Activated CD8-positive, alpha-beta memory T cell treated with anti-CD3 and anti-CD28 coated beads, Interleukin-2, amount 50 U/mL, for 24 hours (primary cell): ENCODE results near the gene ATP6V0C.
"Not testable (repeated sequence)": the region's sequence is repeated elsewhere in the genome, so short reads cannot be mapped to it uniquely, and the experiment has no call there.

Experiments used
- DNase-seq: peaks from one replicate; pipeline ENCODE4 v3.0.0-alpha.2; 2020; ENCODE audit errors: extremely low read depth

The ATP6V0C gene

DNA sequence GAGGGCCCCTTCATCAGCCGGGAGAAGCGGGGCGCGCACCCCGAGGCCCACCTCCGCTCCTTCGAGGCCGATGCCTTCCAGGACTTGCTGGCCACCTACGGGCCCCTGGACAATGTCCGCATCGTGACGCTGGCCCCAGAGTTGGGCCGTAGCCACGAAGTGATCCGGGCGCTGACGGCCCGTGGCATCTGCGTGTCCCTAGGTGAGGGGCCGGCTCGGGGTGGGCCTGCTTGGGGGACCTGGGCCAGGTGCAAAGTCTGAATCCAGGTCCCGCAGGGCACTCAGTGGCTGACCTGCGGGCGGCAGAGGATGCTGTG lies 14.0 kb downstream of the ATP6V0C start:
- no peak for DNase-seq

DNA sequence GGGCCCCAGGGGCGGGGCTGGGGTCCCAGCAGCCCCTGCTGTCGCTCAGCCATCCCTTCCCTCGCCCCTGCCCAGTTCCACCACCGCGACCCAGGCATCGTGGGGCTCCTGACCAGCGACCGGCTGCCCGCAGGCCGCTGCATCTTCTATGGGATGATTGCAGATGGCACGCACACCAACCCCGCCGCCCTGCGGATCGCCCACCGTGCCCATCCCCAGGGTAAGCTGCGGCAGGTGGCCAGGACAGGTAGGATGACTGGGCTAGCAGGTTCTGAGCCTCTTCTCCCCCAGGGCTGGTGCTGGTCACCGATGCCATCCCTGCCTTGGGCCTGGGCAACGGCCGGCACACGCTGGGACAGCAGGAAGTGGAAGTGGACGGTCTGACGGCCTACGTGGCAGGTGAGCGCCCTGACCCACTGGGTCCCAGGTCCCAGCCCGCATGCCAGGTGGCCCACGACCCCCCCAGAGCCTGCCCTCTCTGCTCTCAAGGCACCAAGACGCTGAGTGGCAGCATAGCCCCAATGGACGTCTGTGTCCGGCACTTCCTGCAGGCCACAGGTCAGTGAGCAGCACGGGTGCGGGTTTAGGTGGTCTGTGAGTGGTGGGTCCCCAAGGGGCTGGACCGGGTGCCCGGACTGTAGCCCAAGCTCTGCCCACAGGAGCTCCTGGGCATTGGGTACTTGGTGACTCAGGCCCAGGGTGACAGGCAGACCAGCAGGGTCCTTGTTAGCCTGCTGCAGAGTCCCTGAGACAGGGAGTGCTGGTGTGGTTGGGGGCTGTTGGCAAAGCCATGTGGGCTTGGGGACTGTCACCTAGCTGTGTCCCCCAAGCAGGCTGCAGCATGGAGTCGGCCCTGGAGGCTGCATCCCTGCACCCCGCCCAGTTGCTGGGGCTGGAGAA lies 14.7 kb downstream of the ATP6V0C start:
- DNase-seq = no peak

DNA sequence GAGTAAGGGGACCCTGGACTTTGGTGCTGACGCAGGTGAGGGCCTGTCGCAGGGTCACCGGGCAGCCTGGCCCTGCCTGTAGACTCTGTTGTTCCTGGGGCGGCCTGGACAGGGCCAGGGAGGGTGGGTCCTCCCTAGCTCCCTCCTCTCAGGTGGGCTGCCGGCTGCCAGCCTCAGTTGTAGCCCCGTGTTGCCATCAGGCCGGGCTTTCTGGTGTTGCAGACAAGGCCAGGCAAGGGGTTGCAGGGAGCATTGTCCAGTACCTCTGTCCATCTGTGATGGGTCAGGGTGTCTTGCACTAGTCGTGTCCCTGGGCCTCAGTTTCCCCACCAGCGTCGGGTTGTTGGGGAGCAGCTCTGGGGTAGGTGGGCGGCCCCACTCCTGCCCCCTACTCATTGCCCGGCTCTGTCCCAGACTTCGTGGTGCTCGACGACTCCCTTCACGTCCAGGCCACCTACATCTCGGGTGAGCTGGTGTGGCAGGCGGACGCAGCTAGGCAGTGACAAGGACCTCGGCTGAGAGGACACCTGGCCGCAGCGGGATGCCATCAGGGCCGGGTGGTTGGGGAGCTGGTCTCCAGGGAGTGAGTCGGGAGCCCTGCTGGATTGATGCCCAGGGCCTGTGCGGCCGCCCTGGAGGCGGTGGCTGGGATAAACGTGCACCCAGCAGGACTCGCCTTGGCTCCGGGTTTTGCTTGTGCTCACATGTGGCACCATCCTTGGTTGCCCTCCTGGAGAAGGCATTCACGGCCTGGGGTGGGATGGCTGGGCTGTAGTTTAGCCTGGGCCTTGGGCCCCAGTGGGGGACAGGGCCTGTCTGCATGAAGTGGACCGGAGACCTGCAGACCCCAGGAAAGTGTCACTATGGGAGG lies 15.5 kb downstream of the ATP6V0C start:
- DNase-seq = no peak

DNA sequence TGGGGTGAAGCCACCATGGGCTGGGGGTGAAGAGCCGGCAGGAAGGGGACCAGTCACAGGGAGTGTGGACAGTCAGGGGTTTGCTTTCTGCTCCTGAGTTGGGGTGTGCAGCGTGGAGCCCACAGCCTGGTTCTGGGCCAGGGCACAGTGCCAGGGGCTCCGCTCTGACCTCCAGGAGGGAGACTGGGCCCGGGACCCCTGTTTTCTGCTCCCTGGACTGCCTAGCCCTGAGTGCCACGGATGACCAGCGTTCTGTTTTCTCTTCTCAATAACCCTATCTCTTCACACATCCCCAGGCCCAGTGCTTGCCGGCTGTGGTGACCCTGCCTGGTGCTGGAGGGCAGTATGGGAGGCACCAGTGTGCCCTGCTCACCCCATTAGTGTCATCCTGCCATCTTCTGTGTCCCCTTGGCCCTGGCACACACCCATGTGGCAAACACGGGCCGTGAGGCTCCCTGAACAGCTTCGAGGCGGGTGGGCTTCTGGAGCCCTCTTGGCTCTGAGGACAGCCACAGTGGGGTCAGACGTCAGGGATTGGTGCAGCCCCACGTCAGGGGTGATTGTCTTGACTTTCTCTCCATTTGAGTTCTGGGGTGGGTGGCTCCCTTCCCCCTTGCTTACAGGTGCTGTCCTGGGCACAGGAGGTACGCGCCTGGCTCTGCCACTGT lies 16.3 kb downstream of the ATP6V0C start:
- no peak for DNase-seq

DNA sequence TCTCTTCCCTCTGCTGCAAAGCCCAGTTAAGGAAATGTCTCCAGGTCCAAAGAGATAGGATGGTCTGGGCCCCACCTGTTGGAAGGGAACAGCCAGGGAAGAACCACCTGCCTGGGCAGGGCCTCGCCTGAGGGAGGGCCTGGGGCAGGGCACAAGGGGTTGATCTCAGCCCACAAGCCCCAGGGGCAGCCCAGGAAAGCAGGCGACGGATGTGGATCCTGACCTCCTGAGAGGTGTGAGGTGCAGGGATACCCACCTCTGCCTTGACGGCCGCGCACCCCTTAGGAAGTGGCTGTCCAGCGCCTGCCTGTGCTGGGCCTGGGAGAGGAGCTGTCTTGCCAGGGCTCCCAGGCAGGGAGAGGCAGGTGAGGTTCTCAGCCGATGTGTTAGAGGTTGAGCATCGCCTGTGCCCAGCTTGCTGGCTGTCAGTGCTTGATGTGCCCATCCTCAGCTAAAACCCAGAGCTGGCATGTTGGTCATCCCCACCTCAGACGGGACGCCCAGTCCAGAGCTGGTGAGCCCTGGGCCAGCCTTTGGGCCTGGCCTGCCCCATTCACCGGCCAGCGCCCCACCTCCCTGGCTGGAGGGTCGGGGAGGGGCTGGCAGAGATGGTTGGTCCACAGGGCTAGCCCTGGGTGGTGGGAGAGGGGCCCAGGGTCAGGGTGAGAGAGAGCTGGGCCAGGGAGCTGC lies 17.0 kb downstream of the ATP6V0C start:
- no peak for DNase-seq

DNA sequence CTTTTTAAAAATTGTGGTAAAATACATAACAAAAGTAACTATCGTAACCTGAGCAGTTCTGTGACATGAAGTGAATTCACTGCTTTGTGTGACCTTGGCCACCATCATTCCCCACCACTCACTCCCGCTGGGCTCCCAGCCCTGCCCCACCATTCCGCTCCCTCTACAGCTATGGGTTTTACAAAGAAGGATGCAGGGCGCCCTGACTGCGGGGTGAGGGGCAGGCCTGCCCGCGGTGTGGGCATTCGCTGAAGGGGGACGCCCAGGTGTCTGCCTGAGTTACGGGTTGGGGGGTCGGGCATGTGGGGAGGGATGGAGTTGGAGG lies 17.6 kb downstream of the ATP6V0C start, which contains the start of gene CEMP1:
Gene CEMP1 (minus strand): TSS at position 38 of the 325 bp plus-strand sequence. CDS start 335 bp downstream, outside the sequence.
- DNase-seq = no peak

DNA sequence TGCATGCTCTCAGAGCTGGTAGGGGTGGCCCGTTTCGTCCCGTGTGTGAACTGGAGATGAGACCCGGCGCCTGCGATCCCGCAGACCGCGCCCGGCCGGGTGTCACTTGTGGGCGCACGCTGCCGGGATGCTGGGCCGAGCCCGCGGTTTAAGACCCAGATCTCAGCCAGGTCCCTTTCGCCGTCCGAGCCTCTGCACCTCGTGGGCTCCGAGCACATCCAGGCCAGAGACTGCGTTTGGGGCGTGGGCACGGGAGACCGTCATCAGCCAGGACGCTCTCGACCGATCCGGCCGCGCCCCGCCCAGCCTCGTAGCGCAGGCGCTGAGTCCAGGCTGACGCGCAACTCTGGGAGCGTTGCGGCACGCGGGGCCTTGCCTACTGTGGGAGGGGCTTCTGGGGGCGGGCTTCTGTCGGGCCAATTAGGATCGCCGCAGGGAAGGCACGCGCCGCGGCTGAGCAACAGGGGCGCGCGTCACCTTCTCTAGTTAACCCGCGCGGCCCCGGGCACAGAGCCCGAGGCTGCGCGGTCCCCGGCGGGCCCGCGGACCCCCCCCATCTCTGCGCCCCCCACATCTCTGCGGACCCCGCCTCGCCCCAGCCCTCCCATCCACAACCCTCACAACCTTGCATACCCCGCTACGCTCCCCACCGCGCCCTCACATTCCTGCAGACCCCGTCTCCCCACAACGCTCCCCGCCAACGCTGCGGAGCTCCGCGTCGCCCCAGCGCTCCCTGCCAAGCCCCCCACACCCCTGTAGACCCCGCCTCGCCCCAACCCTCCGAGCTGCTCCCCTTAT lies 18.1 kb downstream of the ATP6V0C start:
- DNase-seq = peak; percentile 97

DNA sequence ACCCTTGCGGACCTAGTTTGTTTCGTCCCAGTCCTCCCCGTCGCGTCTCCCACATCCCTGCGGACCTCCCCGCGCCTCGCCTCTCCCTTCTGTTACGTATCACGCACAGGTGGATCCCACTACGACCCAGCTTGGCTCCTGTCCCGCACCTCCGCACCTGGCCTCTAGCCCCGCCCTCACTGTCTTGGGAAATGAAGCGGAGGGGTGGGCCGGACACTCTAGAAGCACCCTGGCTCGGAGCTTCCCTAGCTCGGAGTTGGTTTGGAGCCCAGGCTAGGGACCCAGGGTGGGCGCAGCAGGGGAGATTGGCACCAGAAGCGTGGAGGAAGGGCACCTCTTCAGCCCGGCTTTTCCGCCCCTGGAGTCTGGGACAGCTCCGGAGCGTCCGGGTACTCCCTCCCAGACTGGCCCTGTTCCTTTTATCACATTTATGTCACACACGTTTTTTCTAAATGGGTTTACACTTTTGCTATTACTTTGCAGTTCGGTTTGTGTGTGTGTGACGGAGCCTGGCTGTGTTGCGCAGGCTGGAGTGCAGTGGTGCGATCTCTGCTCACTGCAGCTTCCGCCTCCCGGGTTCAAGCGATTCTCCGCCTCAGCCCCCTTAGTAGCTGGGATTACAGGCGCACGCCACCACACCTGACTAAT lies 18.9 kb downstream of the ATP6V0C start:
- DNase-seq = no peak

DNA sequence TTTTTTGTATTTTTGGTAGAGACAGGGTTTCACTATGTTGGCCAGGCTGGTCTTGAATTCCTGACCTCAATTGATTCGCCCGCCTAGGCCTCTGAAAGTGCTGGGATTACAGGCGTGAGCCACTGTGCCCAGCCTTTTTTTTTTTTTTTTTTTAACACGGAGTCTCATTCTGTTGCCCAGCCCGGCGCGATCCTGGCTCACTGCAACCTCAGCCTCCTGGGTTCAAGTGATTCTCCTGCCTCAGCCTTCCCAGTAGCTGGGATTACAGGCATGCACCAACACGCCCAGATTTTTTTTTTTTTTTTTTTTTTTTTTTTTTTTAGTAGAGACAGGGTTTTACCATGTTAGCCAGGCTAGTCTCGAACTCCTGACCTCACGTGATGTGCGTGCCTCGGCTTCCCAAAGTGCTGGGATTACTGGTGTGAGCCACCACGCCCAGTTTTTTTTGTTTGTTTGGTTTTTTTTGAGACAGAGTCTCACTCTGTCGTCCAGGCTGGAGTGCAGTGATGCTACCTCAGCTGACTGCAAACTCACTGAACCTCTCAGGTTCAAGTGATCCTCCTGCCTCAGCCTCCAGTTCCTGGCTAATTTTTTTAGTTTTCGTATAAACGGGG lies 19.5 kb downstream of the ATP6V0C start:
- not testable (repeated sequence) for DNase-seq

DNA sequence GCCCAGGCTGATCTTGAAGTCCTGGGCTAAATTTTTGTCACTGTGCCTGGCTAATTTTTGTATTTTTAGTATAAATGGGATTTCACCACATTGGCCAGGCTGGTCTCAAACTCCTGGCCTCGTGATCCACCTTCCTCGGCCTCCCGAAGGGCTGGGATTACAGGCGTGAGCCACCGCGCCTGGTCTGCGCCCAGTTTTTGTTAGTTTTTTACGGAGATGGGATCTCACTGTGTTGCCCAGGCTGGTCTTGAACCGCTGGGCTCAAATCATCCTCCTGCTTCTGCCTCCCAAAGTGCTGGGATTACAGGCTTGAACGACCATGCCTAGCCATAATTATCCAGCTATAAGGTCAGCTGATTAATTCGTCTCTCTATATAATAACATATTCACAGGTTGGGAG lies 20.2 kb downstream of the ATP6V0C start:
- DNase-seq = no peak

DNA sequence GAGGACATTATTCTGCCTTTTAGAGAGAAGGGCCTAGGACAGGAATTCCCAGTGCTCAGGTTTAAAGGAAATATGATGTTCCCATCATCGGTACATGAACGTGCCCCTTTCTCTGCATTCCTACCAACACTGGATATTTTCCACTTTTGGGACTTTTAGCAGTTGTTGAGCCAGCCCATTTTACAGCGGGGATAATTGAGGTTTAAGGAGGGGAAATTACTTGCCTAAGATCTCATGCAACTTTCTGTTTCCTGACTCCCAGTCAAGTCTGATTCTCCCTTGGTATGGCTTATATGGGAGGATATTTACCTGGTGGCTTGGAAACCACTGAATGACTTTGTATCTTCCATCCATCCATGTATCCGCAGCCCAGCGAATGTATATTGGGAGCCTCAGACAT lies 20.6 kb downstream of the ATP6V0C start:
- not testable (repeated sequence) for DNase-seq

DNA sequence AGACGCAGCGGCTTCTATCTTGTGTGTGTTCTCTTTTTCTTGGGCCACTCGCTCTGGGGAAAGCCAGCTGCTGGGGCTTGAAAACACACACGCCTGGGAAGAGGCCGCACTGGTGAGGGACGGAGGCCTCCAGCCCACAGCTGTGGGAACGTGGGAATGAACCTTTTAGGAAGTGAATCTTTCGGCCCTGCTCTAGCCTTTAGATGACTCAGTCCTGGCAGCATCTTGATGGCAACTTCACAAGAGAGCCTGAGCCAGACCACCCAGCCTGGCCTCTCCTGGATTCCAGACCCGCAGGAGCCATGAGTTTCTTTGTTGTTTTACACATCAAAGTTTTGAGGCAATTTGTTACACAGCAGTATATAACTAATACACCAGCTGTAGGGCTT lies 21.9 kb downstream of the ATP6V0C start:
- no peak for DNase-seq

DNA sequence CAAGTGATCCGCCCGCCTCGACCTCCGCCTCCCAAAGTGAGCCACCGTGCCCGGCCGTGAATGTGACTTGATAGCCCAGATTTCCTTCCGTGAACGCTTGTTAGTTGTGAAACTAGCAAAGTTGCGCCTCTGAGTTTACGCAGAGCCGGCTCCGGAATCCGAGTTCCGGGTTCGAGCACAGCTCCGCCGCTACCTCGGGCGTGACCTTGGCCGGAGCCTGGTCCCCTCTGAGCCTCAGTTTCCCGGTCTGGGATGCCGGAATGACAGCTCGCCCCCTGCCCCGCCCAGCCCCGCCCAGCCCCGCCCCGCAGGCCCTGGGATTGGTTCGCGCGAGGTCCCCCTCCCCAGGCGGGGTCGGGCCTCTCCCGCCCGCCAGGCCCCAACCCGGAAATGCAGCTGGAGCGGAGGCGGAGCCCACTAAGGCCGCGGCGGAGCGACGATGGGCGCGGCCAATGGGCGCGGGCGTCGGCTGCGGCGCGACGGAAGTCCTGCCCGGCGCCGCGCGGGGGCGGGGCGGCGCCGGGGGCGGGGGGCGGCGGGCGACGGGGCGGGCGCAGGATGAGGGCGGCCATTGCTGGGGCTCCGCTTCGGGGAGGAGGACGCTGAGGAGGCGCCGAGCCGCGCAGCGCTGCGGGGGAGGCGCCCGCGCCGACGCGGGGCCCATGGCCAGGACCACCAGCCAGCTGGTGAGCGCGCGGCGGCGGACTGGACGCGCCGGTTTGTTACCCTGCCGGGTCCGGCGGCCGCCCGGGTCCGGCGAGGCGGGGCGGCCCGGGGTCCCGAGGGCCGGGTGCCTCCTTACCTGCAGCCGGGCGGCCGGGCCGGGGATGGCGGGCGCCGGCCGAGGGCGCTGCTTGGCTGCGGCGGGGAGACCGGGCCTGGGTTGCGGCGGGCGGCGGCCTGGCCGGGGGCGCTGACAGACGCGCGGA lies 24.0 kb downstream of the ATP6V0C start, which contains the start of gene PDPK1:
Gene PDPK1 (plus strand): TSS at position 571 of the 929 bp plus-strand sequence. CDS start 92 bp downstream, at position 663.
- DNase-seq = peak; percentile 78

DNA sequence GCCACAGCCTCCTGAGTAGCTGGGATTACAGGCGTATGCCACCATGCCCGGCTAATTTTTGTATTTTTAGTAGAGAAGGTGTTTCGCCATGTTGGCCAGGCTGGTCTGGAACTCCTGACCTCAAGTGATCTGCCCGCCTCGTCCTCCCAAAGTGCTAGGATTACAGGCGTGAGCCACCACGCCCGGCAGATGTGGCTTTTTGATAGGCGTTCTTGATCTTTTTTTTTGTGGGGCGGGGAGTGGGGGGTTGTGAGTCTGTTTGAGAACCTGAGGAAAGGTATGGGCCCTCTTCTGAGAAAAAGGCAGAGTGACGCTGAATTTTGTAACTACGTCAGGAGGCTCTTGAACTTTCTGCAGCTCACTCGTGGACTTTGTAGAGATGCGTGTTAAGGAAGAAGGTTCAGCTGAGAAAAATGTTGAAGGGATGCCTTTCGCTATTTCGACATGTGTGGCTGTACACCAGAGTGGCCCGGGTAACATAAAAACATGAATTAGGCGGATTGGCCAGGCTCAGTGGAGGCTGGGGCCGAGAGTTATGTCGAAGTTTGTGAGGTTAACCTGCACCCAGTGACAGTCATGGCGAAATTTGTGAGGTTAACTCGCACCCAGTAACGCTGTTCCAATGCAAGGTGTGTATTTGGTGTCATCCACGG lies 25.6 kb downstream of the ATP6V0C start:
- DNase-seq = not testable (repeated sequence)

DNA sequence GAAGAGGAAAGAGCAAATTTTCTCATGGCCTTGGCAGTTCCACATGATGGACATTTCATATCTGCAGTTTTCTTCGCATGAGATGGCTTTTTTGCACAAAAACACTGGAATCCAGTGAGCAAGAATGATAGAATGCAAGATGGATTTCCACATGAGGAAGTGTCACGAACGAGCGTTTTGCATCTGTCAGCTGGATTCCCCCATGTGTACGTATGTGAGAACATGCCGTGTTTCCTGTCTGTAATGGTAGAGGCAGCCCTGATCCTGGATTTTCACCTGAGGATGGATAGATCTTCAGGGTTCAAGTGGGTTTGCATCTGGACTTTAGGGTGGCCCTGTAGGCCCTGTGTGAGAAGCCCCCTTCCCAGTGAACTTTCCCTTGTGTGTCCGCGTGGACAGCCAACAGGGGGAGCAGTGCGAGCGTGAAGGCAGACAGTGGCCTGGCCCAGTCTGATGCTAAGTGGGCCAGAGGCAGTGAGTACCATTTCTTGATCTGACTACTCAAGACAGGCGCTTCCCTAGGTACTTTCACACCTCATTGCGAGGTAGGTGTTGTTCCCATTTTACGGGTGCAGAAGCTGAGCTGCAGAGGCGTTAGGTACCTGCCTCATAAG lies 26.2 kb downstream of the ATP6V0C start:
- not testable (repeated sequence) for DNase-seq

DNA sequence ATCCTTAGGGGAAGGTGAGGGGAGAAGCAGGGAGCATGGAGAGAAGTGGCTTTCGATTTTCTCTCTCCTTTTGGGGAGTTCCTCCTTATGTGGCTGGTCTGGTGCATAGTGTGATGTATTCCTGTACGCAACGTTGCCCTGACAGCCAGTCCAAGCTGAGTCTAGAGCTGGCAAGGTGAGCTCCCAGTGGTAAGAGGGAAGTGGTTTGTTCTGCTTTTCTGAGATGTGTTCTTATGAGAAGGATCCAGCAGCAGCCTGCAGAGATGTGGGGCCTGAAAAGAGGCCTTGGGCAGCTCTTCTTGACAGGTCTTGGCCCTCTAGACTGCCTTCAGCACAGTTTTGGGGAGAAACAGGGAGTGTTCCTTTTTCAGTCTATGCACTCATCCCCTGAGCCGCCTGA lies 27.2 kb downstream of the ATP6V0C start:
- DNase-seq = not testable (repeated sequence)

DNA sequence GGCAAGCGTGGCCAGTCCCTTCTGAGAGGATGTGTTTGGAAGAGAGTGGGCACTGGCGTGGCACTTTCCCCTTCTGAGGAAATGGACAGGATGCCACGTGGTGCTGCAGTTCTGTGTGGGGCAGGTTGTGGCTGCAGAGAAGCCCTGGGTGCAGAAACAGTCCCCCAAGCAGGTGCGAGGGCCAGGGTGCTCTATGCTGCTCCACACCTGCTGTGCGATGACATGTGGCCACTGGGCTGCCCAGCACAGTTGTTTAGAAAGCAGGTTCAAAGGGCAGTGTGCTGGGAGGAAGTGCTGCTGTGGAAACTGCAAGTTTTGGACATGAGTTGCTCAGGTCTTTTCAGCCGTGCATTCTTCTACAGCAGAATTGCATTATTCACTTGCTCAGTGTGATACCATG lies 27.7 kb downstream of the ATP6V0C start:
- not testable (repeated sequence) for DNase-seq

DNA sequence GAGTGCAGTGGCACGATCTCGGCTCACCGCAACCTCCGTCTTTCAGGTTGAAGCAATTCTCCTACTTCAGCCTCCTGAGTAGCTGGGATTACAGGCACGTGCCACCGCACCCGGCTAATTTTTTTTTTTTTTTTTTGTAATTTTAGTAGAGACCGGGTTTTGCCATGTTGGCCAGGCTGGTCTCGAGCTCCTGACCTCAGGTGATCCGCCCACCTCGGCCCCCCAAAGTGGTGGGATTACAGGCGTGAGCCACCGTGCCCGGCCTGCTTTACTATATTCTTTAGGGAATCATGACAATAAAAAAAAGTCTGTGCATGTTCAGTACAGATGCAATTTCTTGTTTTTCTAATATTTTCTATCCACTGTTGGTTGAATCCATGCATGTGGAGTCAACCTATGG lies 30.0 kb downstream of the ATP6V0C start:
- DNase-seq = not testable (repeated sequence)
